Mucosa of stomach (tissue), 1 donor: ENCODE results near the gene PDGFRB.

Source experiments
- H3K27me3 ChIP-seq: one replicate; pipeline ENCODE4 v1.7.0; 2013; ENCODE audit warnings: mild to moderate bottlenecking, low read length; ENCODE audit not compliant: control insufficient read depth, insufficient read depth
- H3K36me3 ChIP-seq: one replicate; pipeline ENCODE4 v1.7.0; 2013; ENCODE audit warnings: low read length; ENCODE audit not compliant: control insufficient read depth, insufficient read depth
- H3K4me1 ChIP-seq: one replicate; pipeline ENCODE4 v1.7.0; 2013; ENCODE audit warnings: mild to moderate bottlenecking, low read length; ENCODE audit not compliant: control insufficient read depth, insufficient read depth
- H3K4me3 ChIP-seq: one replicate; pipeline ENCODE4 v1.7.0; 2013; ENCODE audit warnings: low read length
- H3K9ac ChIP-seq: one replicate; pipeline ENCODE4 v1.7.0; 2013; ENCODE audit warnings: mild to moderate bottlenecking, low read length, moderate library complexity
- H3K9me3 ChIP-seq: one replicate; pipeline ENCODE4 v1.7.0; 2013; ENCODE audit warnings: mild to moderate bottlenecking, low read length, moderate library complexity; ENCODE audit not compliant: control insufficient read depth
- donor health status: Pancreatic carcinoma.

The PDGFRB gene

DNA sequence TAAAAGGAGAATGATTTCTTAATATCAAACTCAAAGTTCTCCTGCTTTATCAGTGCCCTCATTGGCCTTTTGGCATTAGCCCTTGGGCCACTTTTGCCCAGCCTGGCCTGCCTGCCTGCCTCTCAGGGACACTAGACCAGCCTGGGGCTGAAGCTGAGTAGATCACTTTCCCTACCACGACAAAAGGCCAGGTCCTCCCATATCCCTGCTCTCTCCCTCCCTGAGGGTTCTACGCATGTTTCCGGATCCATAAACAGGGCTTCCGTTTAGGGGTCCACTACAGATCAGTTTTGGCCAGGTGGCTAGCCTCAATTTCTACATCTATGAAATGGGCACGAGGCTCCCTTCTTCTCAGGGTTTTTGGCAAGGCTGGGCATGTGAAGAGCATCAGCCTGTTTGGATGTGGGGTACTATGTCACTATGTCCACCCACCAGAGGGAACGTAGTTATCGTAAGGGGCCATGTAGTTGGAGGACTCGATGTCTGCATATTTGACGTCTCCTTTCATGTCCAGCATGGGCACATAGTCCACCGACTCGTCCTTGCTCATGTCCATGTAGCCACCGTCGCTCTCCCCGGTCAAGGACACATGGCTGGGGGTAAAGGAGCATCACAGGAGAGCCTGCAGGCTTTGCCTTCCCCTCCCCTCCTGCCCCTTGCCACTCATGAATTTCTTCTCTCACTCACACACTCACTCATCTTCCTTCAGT is 34.0 kb downstream of the PDGFRB start:
- Histone ChIP-seq H3K27me3 (no peaks in the 10 kb centered on the region), H3K36me3 (no peaks in the 10 kb centered on the region), H3K9ac (no peak overlapping the region), H3K9me3 (no peaks in the 10 kb centered on the region), H3K4me3 (no peak overlapping the region), H3K4me1 (peaks cover 13% of the 10 kb centered on the region)

DNA sequence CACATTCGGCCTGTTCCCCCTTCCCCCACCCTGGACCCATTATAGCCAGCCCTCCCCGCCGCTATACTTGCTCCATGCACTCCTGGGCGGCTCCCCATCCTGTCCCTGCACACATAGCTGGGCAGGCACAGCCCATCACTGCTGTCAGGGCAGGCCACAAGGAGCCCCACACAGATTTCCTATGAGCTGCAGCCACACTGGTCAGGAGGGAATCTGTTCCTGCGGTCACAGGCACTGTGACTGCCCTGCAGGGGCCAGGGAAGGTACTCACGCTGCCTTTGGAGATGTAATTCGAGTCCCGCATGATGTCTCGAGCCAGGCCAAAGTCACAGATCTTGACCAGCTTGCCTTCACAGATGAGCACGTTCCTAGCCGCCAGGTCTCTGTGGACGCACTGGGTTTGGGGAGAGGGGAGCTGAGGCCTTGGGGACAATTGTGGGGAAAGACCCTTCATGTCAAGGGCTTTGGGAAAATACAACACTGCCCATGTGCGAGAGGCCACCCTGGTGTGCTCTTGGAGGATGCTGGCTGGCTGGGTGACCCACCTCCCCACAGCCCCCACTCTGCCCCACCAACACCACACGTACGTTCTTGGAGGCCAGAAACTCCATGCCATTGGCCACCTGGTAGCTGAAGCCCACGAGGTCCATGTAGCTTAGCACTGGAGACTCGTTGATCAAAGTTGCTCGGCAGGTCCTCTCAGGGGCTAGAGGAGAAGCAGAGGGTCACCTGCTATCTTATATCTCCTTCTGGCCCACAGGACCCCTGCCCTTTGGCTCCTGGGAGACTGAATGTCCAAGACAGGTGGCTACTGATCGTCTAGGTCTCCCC is 34.8 kb downstream of the PDGFRB start:
- Histone ChIP-seq H3K4me3 (no peak overlapping the region), H3K36me3 (no peaks in the 10 kb centered on the region)

DNA sequence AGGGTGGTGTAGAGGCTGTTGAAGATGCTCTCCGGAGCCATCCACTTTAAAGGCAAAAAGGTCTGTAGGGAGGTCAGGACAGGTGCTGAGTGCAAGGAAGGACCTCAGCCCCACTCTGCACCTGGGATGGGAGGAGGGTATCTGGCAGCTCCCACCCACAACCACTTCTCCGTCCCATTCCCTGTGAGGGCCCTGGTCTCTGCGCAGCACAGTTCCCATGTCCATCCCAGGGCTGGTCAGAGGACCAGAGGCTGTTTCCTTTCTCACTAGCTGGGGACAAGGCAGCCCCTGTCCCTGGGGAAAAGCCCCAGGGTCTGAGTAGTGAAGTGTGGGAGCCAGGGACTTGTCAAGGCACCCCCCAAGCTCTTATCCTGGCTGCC is 35.6 kb downstream of the PDGFRB start:
- H3K9me3 ChIP-seq = no peaks in the 10 kb centered on the region
- no peak overlapping the region for H3K4me3 ChIP-seq
- H3K27me3 ChIP-seq = no peaks in the 10 kb centered on the region
- no peaks in the 10 kb centered on the region for H3K36me3 ChIP-seq
- H3K9ac ChIP-seq = no peak overlapping the region
- H3K4me1 ChIP-seq = peaks cover 13% of the 10 kb centered on the region

More for the DNA sequence above, 34.8 kb downstream of the PDGFRB start:
- Histone ChIP-seq H3K4me1 (peaks cover 13% of the 10 kb centered on the region), H3K27me3 (no peaks in the 10 kb centered on the region), H3K9me3 (no peaks in the 10 kb centered on the region), H3K9ac (no peak overlapping the region)

- Histone ChIP-seq H3K4me1 (peaks cover 13% of the 10 kb centered on the region), H3K36me3 (no peaks in the 10 kb centered on the region)
Measured at GRCh38 chr5:150119421-150120061, 36.1 kb downstream of the PDGFRB start.

DNA sequence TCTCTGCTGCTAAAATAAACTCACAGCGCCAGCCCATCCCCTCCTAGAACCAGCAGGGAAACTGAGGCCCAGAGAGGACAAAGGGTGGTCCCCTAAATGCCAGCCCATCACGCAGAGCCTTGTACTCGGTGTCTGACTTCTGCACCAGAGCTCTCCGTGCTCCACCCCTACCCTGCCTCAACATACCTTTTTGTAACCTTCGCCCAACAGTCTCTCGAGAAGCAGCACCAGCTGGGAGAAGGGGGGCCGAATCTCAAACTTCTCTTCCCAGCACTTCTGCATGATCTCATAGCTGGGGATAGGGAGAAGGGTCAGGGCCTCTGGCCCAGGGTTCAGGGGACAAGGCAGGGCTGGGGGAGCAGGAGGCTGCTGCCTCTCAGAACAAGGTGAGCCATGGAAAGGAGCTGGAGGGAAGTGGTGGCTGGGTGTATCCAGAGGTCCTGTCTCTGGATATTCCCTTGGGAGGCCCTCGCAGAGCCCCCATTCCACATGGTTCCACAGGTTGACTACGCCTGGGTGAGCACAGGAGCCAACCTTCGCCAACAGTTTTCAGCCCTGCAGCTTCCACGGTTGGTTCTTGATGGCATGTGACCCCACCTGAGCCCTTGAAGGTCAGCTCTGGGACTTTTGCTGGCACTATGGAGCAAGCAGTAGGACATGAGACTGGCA is 37.0 kb downstream of the PDGFRB start:
- H3K4me3 ChIP-seq = no peak overlapping the region
- peaks cover 13% of the 10 kb centered on the region for H3K4me1 ChIP-seq
- H3K9ac ChIP-seq = no peak overlapping the region
- H3K27me3 ChIP-seq = no peaks in the 10 kb centered on the region
- no peaks in the 10 kb centered on the region for H3K9me3 ChIP-seq
- H3K36me3 ChIP-seq = no peaks in the 10 kb centered on the region

More at GRCh38 chr5:150119421-150120061, 36.1 kb downstream of the PDGFRB start:
- Histone ChIP-seq H3K9me3 (no peaks in the 10 kb centered on the region), H3K9ac (no peak overlapping the region), H3K27me3 (no peaks in the 10 kb centered on the region), H3K4me3 (no peak overlapping the region)

GRCh38 chr5:150117945-150118560 is 37.6 kb downstream of the PDGFRB start:
- no peaks in the 10 kb centered on the region for H3K36me3 ChIP-seq

DNA sequence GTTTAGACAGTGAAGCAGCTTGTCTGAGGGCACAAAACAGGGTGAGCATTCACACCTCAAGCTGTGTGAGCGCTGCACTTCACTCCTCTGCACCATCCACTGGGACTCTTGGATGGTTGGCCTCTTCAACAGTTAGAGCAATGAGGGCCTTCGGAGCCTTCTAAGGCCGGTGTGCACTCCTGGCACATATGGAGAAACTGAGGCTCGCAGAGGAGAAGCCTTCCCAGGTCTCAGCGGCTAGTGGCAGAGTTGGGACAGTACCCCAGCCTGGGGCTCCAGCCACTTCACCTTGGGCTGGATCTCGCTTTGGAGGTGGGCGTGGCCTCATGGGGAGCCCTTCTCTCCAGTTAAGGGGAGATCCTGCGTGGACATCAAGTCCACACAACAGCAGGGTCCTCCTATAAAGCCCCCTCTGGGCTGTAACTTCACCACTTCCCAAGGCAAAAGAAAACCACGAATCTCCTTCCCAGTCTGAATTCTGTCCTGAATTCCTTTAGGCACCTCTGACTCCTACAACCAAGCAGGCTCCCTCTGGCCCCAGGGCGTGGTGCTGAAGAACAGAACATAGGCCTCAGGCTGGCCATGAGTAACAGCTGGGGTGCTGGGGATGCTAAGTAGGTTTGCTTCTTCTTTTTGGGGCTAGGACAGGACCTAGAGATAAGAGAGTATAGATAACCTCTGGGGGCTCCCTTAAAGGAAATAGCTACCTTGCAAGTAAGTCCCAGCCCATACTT is 38.8 kb downstream of the PDGFRB start:
- Histone ChIP-seq H3K4me3 (no peak overlapping the region), H3K36me3 (no peaks in the 10 kb centered on the region), H3K9ac (no peak overlapping the region), H3K4me1 (peaks cover 16% of the 10 kb centered on the region), H3K27me3 (no peaks in the 10 kb centered on the region), H3K9me3 (no peaks in the 10 kb centered on the region)

More at GRCh38 chr5:150117945-150118560, 37.6 kb downstream of the PDGFRB start:
- no peak overlapping the region for H3K4me3 ChIP-seq
- no peak overlapping the region for H3K9ac ChIP-seq
- H3K27me3 ChIP-seq = no peaks in the 10 kb centered on the region
- no peaks in the 10 kb centered on the region for H3K9me3 ChIP-seq
- H3K4me1 ChIP-seq = peaks cover 18% of the 10 kb centered on the region

- Histone ChIP-seq H3K4me1 (peaks cover 12% of the 10 kb centered on the region), H3K36me3 (no peaks in the 10 kb centered on the region), H3K9me3 (no peaks in the 10 kb centered on the region), H3K4me3 (no peak overlapping the region), H3K27me3 (no peaks in the 10 kb centered on the region), H3K9ac (no peak overlapping the region)
Measured at GRCh38 chr5:150114773-150115408, 40.8 kb downstream of the PDGFRB start.

DNA sequence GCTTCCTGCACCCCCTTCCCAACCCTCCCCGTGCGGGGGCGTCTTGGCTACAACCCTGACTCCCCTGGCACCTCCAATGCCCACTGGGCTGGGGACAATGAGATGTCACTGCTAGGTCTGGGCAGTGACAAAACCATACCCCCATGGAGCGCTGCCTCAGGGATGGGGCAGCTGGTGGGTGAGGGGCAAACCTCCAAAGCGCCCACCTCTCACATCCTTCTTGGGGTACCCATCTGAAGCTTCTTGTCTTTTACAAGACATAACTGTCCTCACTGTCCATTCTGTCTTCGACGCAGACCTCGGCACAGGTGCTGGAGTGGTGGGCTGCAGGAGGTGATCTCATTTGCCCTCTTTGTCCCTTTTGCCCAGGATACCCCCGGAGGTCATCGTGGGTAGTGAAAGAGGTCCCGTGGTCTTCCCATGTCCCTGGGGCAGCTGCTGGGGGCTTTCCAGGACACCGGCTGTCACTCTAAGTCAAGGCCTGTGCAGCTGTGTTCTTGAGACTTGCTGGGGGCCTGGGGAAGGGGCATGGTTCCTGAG is 41.5 kb downstream of the PDGFRB start:
- H3K36me3 ChIP-seq = no peaks in the 10 kb centered on the region
- peaks cover 12% of the 10 kb centered on the region for H3K4me1 ChIP-seq
- no peak overlapping the region for H3K9ac ChIP-seq
- H3K9me3 ChIP-seq = no peaks in the 10 kb centered on the region
- no peak overlapping the region for H3K4me3 ChIP-seq
- H3K27me3 ChIP-seq = peaks cover 2% of the 10 kb centered on the region

DNA sequence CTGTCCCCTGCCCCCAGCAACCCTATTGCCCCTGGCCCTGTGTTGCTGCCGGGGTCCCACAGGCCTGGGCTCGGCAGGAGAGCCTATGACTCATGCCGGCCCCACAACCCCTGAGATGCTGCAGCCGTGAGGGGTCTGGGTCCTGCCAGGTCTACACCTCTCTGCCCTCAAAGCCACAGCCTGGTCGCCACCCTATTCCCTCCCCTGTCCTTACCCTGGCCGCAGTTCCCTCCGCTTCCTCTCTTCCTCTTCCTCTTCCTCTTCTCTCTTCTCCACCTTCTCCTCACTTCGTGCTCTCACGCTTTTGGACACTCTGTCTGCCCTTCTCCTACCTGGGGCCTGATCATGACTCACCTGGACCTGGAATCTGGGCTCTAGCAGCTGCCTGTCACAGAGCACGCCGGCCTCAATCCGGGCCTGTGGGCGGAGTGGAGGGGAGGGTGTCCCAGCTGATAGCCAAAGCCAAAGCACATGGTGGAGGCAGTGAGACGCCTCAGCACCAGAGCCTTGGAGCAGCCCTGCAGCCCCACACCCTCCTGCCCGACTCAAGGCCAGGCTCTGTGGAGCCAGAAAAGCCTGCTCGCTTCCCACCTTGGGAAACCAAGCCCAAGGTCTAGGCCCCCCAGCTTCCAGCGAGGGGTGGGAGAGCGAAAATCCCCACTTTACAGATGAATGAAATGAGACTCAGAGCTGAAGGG is 42.4 kb downstream of the PDGFRB start:
- Histone ChIP-seq H3K9ac (no peak overlapping the region), H3K36me3 (no peaks in the 10 kb centered on the region), H3K9me3 (no peaks in the 10 kb centered on the region), H3K4me3 (no peak overlapping the region), H3K4me1 (peaks cover 12% of the 10 kb centered on the region), H3K27me3 (peaks cover 3% of the 10 kb centered on the region)
